B cell (primary cell): ENCODE results near the gene RRM2. TPM values are rescaled to one million over a fixed set of nuclear protein-coding genes. Genes with fewer than 3 reads are reported as not detected.

Source experiments
- ATAC-seq: fragments of 200-7000 bp; cut with Tn5 transposase; one replicate; pipeline ENCODE4 v1.10.0; 2021; ENCODE audit warnings: low read depth, mild to moderate bottlenecking, moderate number of reproducible peaks, moderate library complexity
- CTCF ChIA-PET: fragments of 350-600 bp; sonication (Branson Sonifier 250); formaldehyde crosslinking; loops from one replicate; lab custom pipeline; 2021; ENCODE audit warnings: antibody characterized with exemption, inconsistent platforms; lab: Charles Lee
- POLR2A ChIA-PET: fragments of 350-600 bp; sonication (Branson Sonifier 250); formaldehyde crosslinking; loops from one replicate; lab custom pipeline; 2021; ENCODE audit warnings: antibody characterized with exemption; lab: Charles Lee
- DNase-seq: peaks from one replicate; pipeline ENCODE4 v3.0.0; 2013
- H2AFZ ChIP-seq: 2 replicates; pipeline ENCODE4 v1.6.1; 2012; ENCODE audit warnings: mild to moderate bottlenecking, low read depth, low read length; ENCODE audit not compliant: insufficient read depth, poor library complexity, severe bottlenecking
- H3K27ac ChIP-seq, 2 donors: 1 replicate in 1 of 2; 2 replicates in 1 of 2; pipeline ENCODE4 v1.5.1; 2012 to 2013; ENCODE audit warnings: low read length in 2 of 2, mild to moderate bottlenecking in 2 of 2, moderate library complexity in 1 of 2
- H3K27me3 ChIP-seq, 4 experiments: fragments of 200-600 bp in 1 of 4; sonication (generic) in 1 of 4; replicated peaks in 1 of 4; 1 replicate in 2 of 4; 2 replicates in 2 of 4; pipeline versions ENCODE4 v1.6.1 to v1.7.0; 2013 to 2016; ENCODE audit warnings: low read length in 3 of 4, mild to moderate bottlenecking in 2 of 4, mixed read lengths in 1 of 4, moderate library complexity in 1 of 4; ENCODE audit not compliant: insufficient read depth in 4 of 4, control insufficient read depth in 3 of 4; ENCODE audit errors: control extremely low read depth in 1 of 4
- H3K36me3 ChIP-seq, 2 experiments: replicated peaks in 1 of 2; 1 replicate in 1 of 2; 2 replicates in 1 of 2; pipeline versions ENCODE4 v1.6.1 to v1.7.1; 2013; ENCODE audit warnings: low read length in 1 of 2; ENCODE audit not compliant: insufficient read depth in 2 of 2, control insufficient read depth in 1 of 2; ENCODE audit errors: control extremely low read depth in 1 of 2, extremely low read depth in 1 of 2
- H3K4me1 ChIP-seq, 2 donors: fragments of 200-600 bp in 1 of 2; sonication (generic) in 1 of 2; 1 replicate in 1 of 2; 2 replicates in 1 of 2; pipeline versions ENCODE4 v1.5.1 to v1.6.1; 2013 to 2017; ENCODE audit warnings: low read length in 2 of 2; ENCODE audit not compliant: control insufficient read depth in 2 of 2, insufficient read depth in 2 of 2
- H3K4me2 ChIP-seq: replicated peaks from 2 replicates; pipeline ENCODE3; 2012; ENCODE audit warnings: mild to moderate bottlenecking, low read depth, low read length; ENCODE audit not compliant: poor library complexity, severe bottlenecking
- H3K4me3 ChIP-seq, 5 experiments: fragments of 200-600 bp in 1 of 5; sonication (generic) in 1 of 5; 1 replicate in 3 of 5; 2 replicates in 2 of 5; pipeline versions ENCODE4 v1.5.1 to v1.7.0; 2011 to 2016; ENCODE audit warnings: low read length in 4 of 5, mild to moderate bottlenecking in 4 of 5, low read depth in 2 of 5, control low read depth in 1 of 5, moderate library complexity in 1 of 5; ENCODE audit not compliant: insufficient read depth in 1 of 5; ENCODE audit errors: control extremely low read depth in 1 of 5, extremely low read depth in 1 of 5
- H3K79me2 ChIP-seq: fragments of 200-600 bp; sonication (generic); one replicate; pipeline ENCODE4 v1.6.0; 2016; ENCODE audit warnings: low read length; ENCODE audit not compliant: control insufficient read depth, insufficient read depth
- H3K9ac ChIP-seq: fragments of 200-600 bp; sonication (generic); 2 replicates; pipeline ENCODE4 v1.6.1; 2017; ENCODE audit warnings: mild to moderate bottlenecking, low read length, moderate library complexity
- H3K9me3 ChIP-seq, 3 donors: one replicate each; pipeline versions ENCODE4 v1.6.1 to v1.7.1; 2013; ENCODE audit warnings: low read length in 2 of 3; ENCODE audit not compliant: control insufficient read depth in 2 of 3, insufficient read depth in 1 of 3; ENCODE audit errors: control extremely low read depth in 1 of 3
- H4K20me1 ChIP-seq: 2 replicates; pipeline ENCODE4 v1.6.0; 2012; ENCODE audit warnings: mild to moderate bottlenecking, low read length; ENCODE audit not compliant: insufficient read depth, control insufficient read depth, poor library complexity, severe bottlenecking
- H3K27ac Mint-ChIP-seq: one replicate; pipeline ENCODE4 v1.8.0; 2021; ENCODE audit warnings: mixed read lengths
- H3K27me3 Mint-ChIP-seq: one replicate; pipeline ENCODE4 v1.8.0; 2021; ENCODE audit warnings: mixed read lengths
- H3K4me1 Mint-ChIP-seq: one replicate; pipeline ENCODE4 v1.8.0; 2021; ENCODE audit warnings: mixed read lengths
- H3K4me3 Mint-ChIP-seq: one replicate; pipeline ENCODE4 v1.8.0; 2021; ENCODE audit warnings: mixed read lengths
- H3K9me3 Mint-ChIP-seq: one replicate; pipeline ENCODE4 v1.8.0; 2022; ENCODE audit warnings: mixed read lengths; ENCODE audit not compliant: insufficient read depth
- EZH2 ChIP-seq: IDR thresholded peaks from 2 replicates; pipeline ENCODE4 v1.6.1; 2012; ENCODE audit warnings: borderline replicate concordance, low read depth, mild to moderate bottlenecking, moderate library complexity, low read length; ENCODE audit not compliant: insufficient read depth, poor library complexity, severe bottlenecking
- WGBS: methylation state at CpG from one replicate; pipeline ENCODE4 v1.1.5; 2013; ENCODE audit warnings: missing lambda C conversion rate; ENCODE audit not compliant: insufficient coverage; 5-methylcytosine and 5-hydroxymethylcytosine counted together
- intact Hi-C: fragments of 100-400 bp; cut with micrococcal nuclease; formaldehyde crosslinking; loops from one replicate; pipeline ENCODE4 v1.10.0; 2022
- polyA plus RNA-seq: library from polyadenylated mRNA; depleted of rRNA; stranded (reverse); fragments of >200 nt; gene quantifications from 2 replicates; pipeline ENCODE4 v1.2.3, GENCODE V29; 2012
- total RNA-seq, 2 donors: library from RNA; stranded (reverse); fragments of 120-200 nt in 1 of 2; gene quantifications; 1 replicate in 1 of 2; 2 replicates in 1 of 2; pipeline versions ENCODE4 v1.2.3 to v1.2.4, GENCODE V29; 2013 to 2022
- TF ChIP-seq, protein P1 (sequence below): fragments of 200-600 bp; IDR thresholded peaks from one replicate; pipeline ENCODE4 v1.8.0; 2022; ENCODE audit warnings: antibody characterized with exemption, mild to moderate bottlenecking

RRM2 gene
- total and polyA plus RNA-seq, 2 donors (not counting 1 experiment from before 2014, with no cell fraction given) = 1.2 to 3.3 TPM

- intact Hi-C loops = no loop called here
- TF ChIP-seq, protein P1, sequence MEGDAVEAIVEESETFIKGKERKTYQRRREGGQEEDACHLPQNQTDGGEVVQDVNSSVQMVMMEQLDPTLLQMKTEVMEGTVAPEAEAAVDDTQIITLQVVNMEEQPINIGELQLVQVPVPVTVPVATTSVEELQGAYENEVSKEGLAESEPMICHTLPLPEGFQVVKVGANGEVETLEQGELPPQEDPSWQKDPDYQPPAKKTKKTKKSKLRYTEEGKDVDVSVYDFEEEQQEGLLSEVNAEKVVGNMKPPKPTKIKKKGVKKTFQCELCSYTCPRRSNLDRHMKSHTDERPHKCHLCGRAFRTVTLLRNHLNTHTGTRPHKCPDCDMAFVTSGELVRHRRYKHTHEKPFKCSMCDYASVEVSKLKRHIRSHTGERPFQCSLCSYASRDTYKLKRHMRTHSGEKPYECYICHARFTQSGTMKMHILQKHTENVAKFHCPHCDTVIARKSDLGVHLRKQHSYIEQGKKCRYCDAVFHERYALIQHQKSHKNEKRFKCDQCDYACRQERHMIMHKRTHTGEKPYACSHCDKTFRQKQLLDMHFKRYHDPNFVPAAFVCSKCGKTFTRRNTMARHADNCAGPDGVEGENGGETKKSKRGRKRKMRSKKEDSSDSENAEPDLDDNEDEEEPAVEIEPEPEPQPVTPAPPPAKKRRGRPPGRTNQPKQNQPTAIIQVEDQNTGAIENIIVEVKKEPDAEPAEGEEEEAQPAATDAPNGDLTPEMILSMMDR = no peak
- TF ChIP-seq EZH2 = no peak
- DNase-seq (no peak), ATAC-seq (no peak)
- CTCF ChIA-PET = interaction anchor here (1.5 kb wide), 1 partner anchor 18 kb away, joined by 4 read pairs; no protein-coding TSS in a partner anchor
- H3K4me3 ChIP-seq = no peak overlapping the region
- no peaks in the 10 kb centered on the region for H3K27me3 ChIP-seq
- no peaks in the 10 kb centered on the region for H3K9me3 ChIP-seq
- H3K79me2 ChIP-seq = no peaks in the 10 kb centered on the region
- H2AFZ ChIP-seq = no peak overlapping the region
- H4K20me1 ChIP-seq = no peaks in the 10 kb centered on the region
- H3K4me1 ChIP-seq = no peaks in the 10 kb centered on the region
- no peaks in the 10 kb centered on the region for H3K4me1 Mint-ChIP-seq
- H3K4me3 Mint-ChIP-seq = no peak overlapping the region
- 87% methylated on average over 3 of the region's 4 CpGs for WGBS
- H3K36me3 ChIP-seq = no peaks in the 10 kb centered on the region
- no peaks in the 10 kb centered on the region for H3K9me3 Mint-ChIP-seq
- no peaks in the 10 kb centered on the region for H3K27me3 Mint-ChIP-seq
- H3K27ac ChIP-seq = no peak overlapping the region
- no peak overlapping the region for H3K9ac ChIP-seq
- H3K4me2 ChIP-seq = no peak overlapping the region
- POLR2A ChIA-PET = no interaction called here
- H3K27ac Mint-ChIP-seq = no peak overlapping the region
These were observed 34.8 kb downstream of the RRM2 start for GRCh38 chr2:10157293-10157692.

DNA sequence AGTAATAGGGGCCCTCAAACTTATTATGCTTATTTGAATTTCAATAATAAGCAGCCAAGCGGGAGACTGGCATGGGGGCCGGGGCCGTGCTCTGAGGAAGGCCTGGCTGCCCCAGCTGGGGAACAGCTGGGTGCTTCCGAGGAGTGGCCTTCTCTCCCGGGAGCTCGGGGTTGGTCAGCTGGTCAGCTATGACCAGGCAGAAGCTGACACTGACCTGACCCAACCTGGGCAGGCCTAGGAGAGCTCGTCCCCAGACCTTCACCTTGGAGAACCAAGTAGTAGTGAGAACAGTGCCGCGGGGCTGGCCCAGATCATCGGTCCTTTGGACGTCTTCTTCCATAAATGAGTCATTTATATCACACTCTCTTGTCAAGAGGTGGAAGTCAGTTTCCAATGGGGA, 36.1 kb downstream of the RRM2 start:
- no peaks in the 10 kb centered on the region for H3K9me3 Mint-ChIP-seq
- Histone ChIP-seq H2AFZ (no peak overlapping the region), H3K4me3 (no peak overlapping the region), H3K4me1 (peaks cover 2 to 4% of the 10 kb centered on the region in 2 donors), H3K27ac (no peak overlapping the region), H3K36me3 (no peaks in the 10 kb centered on the region), H4K20me1 (no peaks in the 10 kb centered on the region), H3K4me2 (no peak overlapping the region), H3K27me3 (no peaks in the 10 kb centered on the region), H3K9ac (no peak overlapping the region), H3K9me3 (no peaks in the 10 kb centered on the region), H3K79me2 (no peaks in the 10 kb centered on the region)
- ATAC-seq = no peak
- no peak for TF ChIP-seq EZH2
- TF ChIP-seq, protein P1 = no peak
- ChIA-PET CTCF (no interaction called here), POLR2A (no interaction called here)
- WGBS = 98% methylated on average over 6 of the region's 11 CpGs
- H3K4me1 Mint-ChIP-seq = peaks cover 3% of the 10 kb centered on the region
- H3K27ac Mint-ChIP-seq = no peak overlapping the region
- no peak for DNase-seq
- no peak overlapping the region for H3K4me3 Mint-ChIP-seq
- no peaks in the 10 kb centered on the region for H3K27me3 Mint-ChIP-seq
- intact Hi-C loops = no loop called here
